Measurements from ENCODE around the gene QSOX1.

The QSOX1 gene

DNA sequence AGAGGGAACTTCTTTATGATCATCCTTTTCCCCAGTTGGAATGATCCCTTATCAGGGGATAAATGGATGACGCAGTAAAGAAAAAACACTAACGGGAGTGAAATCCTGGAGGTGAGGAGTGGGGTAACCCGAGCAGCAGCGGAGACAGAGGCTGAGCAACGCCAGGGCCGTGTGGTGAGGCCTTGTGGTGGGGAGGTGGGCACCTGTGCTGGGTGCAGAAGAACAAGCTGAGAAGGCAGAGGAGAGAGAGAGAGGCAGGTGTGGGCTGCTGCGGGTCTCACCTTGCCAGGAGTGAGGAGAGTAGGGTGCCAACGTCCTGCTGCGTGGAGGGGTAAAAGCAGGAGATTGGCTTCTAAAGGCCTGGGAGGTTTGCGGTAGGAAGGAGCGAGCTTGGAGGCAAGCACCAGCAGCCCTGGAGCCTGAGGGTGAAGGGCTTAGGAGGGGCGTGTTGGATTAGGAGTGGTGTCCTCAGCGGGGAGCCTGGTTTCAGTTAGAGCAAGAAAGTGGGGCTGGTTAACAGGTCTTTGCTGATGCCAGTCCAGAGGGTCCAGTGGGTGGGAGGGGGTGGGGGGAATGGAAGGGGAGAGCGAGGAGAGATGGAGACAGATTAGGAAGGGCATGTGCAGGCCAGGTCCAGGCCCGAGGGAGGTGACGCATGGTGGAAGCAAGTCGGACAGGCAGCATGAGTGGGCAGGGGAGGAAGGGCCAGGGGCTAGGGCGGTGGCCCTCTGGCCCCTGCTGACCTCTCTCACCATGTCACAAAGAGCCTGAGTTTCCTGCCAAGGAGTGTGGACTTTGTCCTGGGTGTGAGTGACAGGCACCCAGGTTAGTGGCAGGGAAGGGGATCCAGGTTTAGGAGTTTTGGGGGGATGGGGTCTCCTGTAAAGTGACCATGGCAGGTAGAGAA, 38.7 kb downstream of the QSOX1 start:
- H3K27me3 ChIP-seq (ENCODE audit: control insufficient read depth, low read length): no peaks in the 10 kb centered on the region
- H3K4me2 ChIP-seq (ENCODE audit: low read length): no peak overlapping the region
- no peaks in the 10 kb centered on the region for H3K9me2 ChIP-seq (replicated peaks; ENCODE audit: control insufficient read depth, low read length)
- no peak overlapping the region for H3K4me3 ChIP-seq (ENCODE audit: low read length)
- no peaks in the 10 kb centered on the region for H4K20me1 ChIP-seq (ENCODE audit: control insufficient read depth, insufficient read depth, low read depth, low read length)
- H3K27ac ChIP-seq (ENCODE audit: low read depth, low read length): no peak overlapping the region
- TF ChIP-seq, protein P1, sequence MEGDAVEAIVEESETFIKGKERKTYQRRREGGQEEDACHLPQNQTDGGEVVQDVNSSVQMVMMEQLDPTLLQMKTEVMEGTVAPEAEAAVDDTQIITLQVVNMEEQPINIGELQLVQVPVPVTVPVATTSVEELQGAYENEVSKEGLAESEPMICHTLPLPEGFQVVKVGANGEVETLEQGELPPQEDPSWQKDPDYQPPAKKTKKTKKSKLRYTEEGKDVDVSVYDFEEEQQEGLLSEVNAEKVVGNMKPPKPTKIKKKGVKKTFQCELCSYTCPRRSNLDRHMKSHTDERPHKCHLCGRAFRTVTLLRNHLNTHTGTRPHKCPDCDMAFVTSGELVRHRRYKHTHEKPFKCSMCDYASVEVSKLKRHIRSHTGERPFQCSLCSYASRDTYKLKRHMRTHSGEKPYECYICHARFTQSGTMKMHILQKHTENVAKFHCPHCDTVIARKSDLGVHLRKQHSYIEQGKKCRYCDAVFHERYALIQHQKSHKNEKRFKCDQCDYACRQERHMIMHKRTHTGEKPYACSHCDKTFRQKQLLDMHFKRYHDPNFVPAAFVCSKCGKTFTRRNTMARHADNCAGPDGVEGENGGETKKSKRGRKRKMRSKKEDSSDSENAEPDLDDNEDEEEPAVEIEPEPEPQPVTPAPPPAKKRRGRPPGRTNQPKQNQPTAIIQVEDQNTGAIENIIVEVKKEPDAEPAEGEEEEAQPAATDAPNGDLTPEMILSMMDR (IDR thresholded peaks at IDR 0.05; ENCODE audit: low read depth, low read length, poor library complexity, severe bottlenecking): no peak
- no peak for TF ChIP-seq EZH2phosphoT487 (IDR thresholded peaks at IDR 0.05; ENCODE audit: borderline replicate concordance, low read length)
- no peaks in the 10 kb centered on the region for H3F3A ChIP-seq (ENCODE audit: control insufficient read depth, insufficient read depth)
- no peaks in the 10 kb centered on the region for H3K36me3 ChIP-seq (ENCODE audit: control insufficient read depth, low read length)
- no peaks in the 10 kb centered on the region for H3K9me3 ChIP-seq (ENCODE audit: control insufficient read depth, insufficient read depth, low read length)
- H3K4me1 ChIP-seq (ENCODE audit: control insufficient read depth, low read length): no peaks in the 10 kb centered on the region
- H3K79me2 ChIP-seq (ENCODE audit: control insufficient read depth, low read length): no peaks in the 10 kb centered on the region

DNA sequence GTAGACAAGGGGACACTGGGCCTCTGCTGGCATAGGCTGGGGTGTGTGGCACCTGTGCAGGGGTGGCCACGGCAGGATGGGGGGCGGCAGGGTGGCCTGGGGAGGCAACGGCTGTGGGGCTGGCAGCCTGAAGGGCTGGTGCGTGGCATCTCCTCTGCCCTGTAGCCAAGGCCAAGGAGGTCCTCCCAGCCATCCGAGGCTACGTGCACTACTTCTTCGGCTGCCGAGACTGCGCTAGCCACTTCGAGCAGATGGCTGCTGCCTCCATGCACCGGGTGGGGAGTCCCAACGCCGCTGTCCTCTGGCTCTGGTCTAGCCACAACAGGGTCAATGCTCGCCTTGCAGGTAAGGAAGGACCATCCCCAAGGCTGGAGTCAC, 39.4 kb downstream of the QSOX1 start:
- H3K9me3 ChIP-seq (ENCODE audit: control insufficient read depth, insufficient read depth, low read length): no peaks in the 10 kb centered on the region
- H3K27ac ChIP-seq (ENCODE audit: low read depth, low read length): no peak overlapping the region
- no peak overlapping the region for H3K4me2 ChIP-seq (ENCODE audit: low read length)
- H3K9me2 ChIP-seq (replicated peaks; ENCODE audit: control insufficient read depth, low read length): no peaks in the 10 kb centered on the region
- no peaks in the 10 kb centered on the region for H3F3A ChIP-seq (ENCODE audit: control insufficient read depth, insufficient read depth)
- no peaks in the 10 kb centered on the region for H3K36me3 ChIP-seq (ENCODE audit: control insufficient read depth, low read length)
- H3K4me3 ChIP-seq (ENCODE audit: low read length): no peak overlapping the region
- TF ChIP-seq, protein P1 (IDR thresholded peaks at IDR 0.05; ENCODE audit: low read depth, low read length, poor library complexity, severe bottlenecking): no peak
- TF ChIP-seq EZH2phosphoT487 (IDR thresholded peaks at IDR 0.05; ENCODE audit: borderline replicate concordance, low read length): no peak
- H3K79me2 ChIP-seq (ENCODE audit: control insufficient read depth, low read length): no peaks in the 10 kb centered on the region
- H4K20me1 ChIP-seq (ENCODE audit: control insufficient read depth, insufficient read depth, low read depth, low read length): no peaks in the 10 kb centered on the region
- H3K4me1 ChIP-seq (ENCODE audit: control insufficient read depth, low read length): no peaks in the 10 kb centered on the region
- no peaks in the 10 kb centered on the region for H3K27me3 ChIP-seq (ENCODE audit: control insufficient read depth, low read length)

DNA sequence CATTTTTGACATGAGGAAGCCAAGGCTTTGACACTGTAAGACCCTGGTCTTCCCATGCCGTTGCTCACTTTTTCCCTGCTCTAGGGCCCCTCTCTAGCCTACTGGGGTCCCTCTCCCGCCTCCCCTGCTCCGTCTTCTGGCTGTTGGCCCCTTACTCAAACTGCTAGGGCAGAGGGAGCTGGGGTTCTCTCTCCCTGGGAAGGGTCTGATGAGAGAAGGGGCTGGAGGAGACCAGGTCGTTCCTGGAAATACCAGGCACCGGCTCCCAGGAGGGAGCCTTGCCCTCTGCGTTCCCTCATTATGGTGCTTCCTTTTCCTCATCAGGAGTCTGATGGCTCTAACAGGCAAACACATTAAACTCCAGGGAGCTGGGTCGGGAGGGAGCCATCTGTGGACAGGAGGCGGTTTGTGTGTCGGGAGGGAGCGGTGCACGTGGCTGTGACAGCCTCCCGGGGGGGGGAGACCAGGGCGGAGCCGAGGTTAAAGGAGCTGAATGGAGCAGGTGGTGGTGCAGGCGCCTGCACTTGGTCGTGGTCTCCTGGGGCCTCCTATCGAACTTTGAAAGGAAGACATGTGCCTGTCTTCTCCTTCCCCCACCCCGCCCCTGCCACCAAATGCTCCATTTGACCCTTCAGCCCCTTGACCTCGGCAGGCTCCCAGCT, 40.0 kb downstream of the QSOX1 start:
- H3K27me3 ChIP-seq (ENCODE audit: control insufficient read depth, low read length): no peaks in the 10 kb centered on the region
- H3F3A ChIP-seq (ENCODE audit: control insufficient read depth, insufficient read depth): no peaks in the 10 kb centered on the region
- no peak overlapping the region for H3K4me2 ChIP-seq (ENCODE audit: low read length)
- no peaks in the 10 kb centered on the region for H3K9me2 ChIP-seq (replicated peaks; ENCODE audit: control insufficient read depth, low read length)
- no peak overlapping the region for H3K27ac ChIP-seq (ENCODE audit: low read depth, low read length)
- H4K20me1 ChIP-seq (ENCODE audit: control insufficient read depth, insufficient read depth, low read depth, low read length): no peaks in the 10 kb centered on the region
- H3K9me3 ChIP-seq (ENCODE audit: control insufficient read depth, insufficient read depth, low read length): no peaks in the 10 kb centered on the region
- no peaks in the 10 kb centered on the region for H3K79me2 ChIP-seq (ENCODE audit: control insufficient read depth, low read length)
- TF ChIP-seq EZH2phosphoT487 (IDR thresholded peaks at IDR 0.05; ENCODE audit: borderline replicate concordance, low read length): no peak
- TF ChIP-seq, protein P1 (IDR thresholded peaks at IDR 0.05; ENCODE audit: low read depth, low read length, poor library complexity, severe bottlenecking): no peak
- H3K4me1 ChIP-seq (ENCODE audit: control insufficient read depth, low read length): no peaks in the 10 kb centered on the region
- no peaks in the 10 kb centered on the region for H3K36me3 ChIP-seq (ENCODE audit: control insufficient read depth, low read length)
- no peak overlapping the region for H3K4me3 ChIP-seq (ENCODE audit: low read length)
